B cell (primary cell): ENCODE results near the gene TAMALIN.

Experiments
- EZH2 ChIP-seq: IDR thresholded peaks from 2 replicates; pipeline ENCODE4 v1.6.1; 2012; ENCODE audit warnings: borderline replicate concordance, low read depth, mild to moderate bottlenecking, moderate library complexity, low read length; ENCODE audit not compliant: insufficient read depth, poor library complexity, severe bottlenecking
- TF ChIP-seq, protein P1 (sequence below): fragments of 200-600 bp; IDR thresholded peaks from one replicate; pipeline ENCODE4 v1.8.0; 2022; ENCODE audit warnings: antibody characterized with exemption, mild to moderate bottlenecking

DNA sequence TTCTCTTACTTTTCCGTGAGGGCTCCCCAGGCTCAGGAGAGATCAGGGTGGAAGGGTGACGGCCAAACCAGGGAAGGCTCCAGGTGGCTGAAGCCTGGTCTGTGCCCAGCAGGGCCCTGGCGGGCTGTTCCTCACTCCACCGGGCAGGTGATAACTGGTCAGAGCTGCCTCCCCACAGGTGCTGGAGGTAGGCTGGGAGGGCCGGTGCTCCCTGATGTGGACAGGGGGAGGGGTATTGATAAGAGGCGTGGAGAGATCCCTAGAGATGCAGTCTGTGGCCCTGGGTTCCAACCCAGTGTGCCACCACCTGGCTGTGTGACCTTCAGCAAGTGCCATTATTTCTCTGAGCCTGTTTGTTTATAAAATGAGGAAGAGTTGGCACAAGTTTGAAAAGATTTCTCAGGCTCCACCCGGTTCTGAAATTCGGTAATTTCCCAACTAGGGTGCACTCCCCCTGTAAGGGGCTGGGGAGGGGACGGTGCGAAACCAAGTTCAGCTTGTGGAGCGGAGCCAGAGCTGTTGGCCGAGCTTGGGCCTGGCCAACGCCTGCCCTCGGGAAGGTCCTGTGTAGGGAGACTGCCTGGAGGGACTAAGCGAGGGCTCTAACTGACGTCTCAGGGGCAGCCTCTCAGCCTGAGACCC is 43.5 kb downstream of the TAMALIN start:
- TF ChIP-seq EZH2, result no peak
- TF ChIP-seq, protein P1, sequence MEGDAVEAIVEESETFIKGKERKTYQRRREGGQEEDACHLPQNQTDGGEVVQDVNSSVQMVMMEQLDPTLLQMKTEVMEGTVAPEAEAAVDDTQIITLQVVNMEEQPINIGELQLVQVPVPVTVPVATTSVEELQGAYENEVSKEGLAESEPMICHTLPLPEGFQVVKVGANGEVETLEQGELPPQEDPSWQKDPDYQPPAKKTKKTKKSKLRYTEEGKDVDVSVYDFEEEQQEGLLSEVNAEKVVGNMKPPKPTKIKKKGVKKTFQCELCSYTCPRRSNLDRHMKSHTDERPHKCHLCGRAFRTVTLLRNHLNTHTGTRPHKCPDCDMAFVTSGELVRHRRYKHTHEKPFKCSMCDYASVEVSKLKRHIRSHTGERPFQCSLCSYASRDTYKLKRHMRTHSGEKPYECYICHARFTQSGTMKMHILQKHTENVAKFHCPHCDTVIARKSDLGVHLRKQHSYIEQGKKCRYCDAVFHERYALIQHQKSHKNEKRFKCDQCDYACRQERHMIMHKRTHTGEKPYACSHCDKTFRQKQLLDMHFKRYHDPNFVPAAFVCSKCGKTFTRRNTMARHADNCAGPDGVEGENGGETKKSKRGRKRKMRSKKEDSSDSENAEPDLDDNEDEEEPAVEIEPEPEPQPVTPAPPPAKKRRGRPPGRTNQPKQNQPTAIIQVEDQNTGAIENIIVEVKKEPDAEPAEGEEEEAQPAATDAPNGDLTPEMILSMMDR, result no peak
